ENCODE measurements around the gene SLC9A1.

SLC9A1 gene

DNA sequence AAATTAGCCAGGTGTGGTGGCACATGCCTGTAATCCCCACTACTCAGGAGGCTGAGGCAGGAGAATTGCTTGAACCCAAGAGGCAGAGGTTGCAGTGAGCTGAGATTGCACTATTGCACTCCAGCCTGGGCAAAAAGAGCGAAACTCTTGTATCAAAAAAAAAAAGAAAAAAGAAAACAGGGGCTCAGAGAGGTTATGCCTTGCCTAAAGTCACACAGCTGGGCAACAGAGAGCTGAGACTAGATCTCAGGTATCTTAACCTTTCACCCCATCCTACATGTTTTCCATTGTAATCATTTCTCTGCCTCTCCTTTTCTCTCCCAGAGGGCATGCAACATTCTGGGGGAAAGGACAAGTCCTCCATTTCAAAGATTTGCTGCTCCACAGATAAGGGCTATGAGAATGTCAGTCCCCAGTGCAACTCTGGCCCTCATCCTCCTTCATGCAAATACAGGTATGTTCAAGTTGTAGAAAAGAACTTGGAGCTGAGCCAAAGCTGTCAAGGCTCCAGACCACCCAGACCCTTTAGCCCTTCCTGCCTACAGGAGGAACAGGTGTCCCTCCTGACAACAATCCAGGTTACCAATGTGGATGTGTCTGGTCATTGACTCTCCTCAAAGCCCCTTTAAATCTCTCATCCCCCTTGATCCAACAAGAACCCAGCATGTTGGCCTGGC lies 6.9 kb downstream of the SLC9A1 start:
- H3K27ac ChIP-seq (ENCODE audit: low read depth, low read length): no peak overlapping the region
- H3K4me1 ChIP-seq (ENCODE audit: control insufficient read depth, low read depth, low read length): peaks cover 9% of the 10 kb centered on the region
- no peak overlapping the region for H4K5ac ChIP-seq (ENCODE audit: low read length)
- H3K18ac ChIP-seq (ENCODE audit: low read length): no peak overlapping the region
- no peak overlapping the region for H2BK15ac ChIP-seq (replicated peaks; ENCODE audit: low read depth)
- no peak overlapping the region for H3K4me2 ChIP-seq (ENCODE audit: low read length)
- H3K36me3 ChIP-seq (ENCODE audit: control insufficient read depth, insufficient read depth, low read length): no peaks in the 10 kb centered on the region
- no peaks in the 10 kb centered on the region for H3K27me3 ChIP-seq (ENCODE audit: insufficient read depth, low read length, poor library complexity)
- no peak overlapping the region for H3K23ac ChIP-seq (ENCODE audit: low read length)
- H3K79me2 ChIP-seq (ENCODE audit: control insufficient read depth, insufficient read depth, low read length): peaks cover 30% of the 10 kb centered on the region
- H2AK5ac ChIP-seq (ENCODE audit: low read length): no peak overlapping the region
- no peak for DNase-seq
- H2BK5ac ChIP-seq (ENCODE audit: low read length): no peak overlapping the region
- no peak overlapping the region for H3K56ac ChIP-seq (ENCODE audit: low read length)
- H3K9ac ChIP-seq (ENCODE audit: low read length): no peak overlapping the region
- no peak overlapping the region for H2BK120ac ChIP-seq (ENCODE audit: low read depth, low read length)
- H3K4ac ChIP-seq (ENCODE audit: low read depth, low read length): no peak overlapping the region
- peaks cover 40% of the 10 kb centered on the region for H3K79me1 ChIP-seq (ENCODE audit: low read length)
- H4K8ac ChIP-seq (ENCODE audit: low read depth, low read length): no peak overlapping the region
- WGBS (ENCODE audit: extremely low coverage, insufficient coverage, low lambda C conversion rate): no CpG with 5 or more reads among the region's 1 CpG
- H3K4me3 ChIP-seq (ENCODE audit: low read length): no peak overlapping the region

DNA sequence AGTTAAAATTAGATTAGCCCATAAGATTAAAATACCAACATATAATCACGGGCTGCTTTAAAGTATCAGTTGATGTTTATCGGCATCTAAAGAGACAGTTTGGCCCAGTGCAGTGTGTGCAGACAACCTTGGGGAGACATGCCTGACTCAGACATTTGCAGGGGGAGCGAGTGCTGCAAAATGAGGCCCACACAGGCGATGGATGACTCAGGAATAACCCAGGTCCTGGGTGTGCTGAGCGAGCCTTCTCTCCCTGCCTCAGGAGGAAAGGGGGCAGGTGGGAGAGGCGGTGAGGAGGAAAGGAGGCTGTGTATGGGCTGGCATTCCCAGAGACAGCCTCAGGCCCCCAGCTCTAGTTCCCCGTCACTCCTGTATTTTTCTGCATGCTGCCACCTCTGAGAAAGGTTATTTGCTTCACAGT lies 9.0 kb downstream of the SLC9A1 start:
- Histone ChIP-seq H3K27ac (ENCODE audit: low read depth, low read length) (peak overlapping the region; percentile 9), H3K23ac (ENCODE audit: low read length) (no peak overlapping the region), H2BK5ac (ENCODE audit: low read length) (no peak overlapping the region), H3K79me1 (ENCODE audit: low read length) (peaks cover 33% of the 10 kb centered on the region), H2BK15ac (replicated peaks; ENCODE audit: low read depth) (no peak overlapping the region), H4K8ac (ENCODE audit: low read depth, low read length) (no peak overlapping the region), H3K79me2 (ENCODE audit: control insufficient read depth, insufficient read depth, low read length) (peaks cover 18% of the 10 kb centered on the region), H3K4me2 (ENCODE audit: low read length) (no peak overlapping the region), H3K36me3 (ENCODE audit: control insufficient read depth, insufficient read depth, low read length) (no peaks in the 10 kb centered on the region), H3K18ac (ENCODE audit: low read length) (no peak overlapping the region), H3K4ac (ENCODE audit: low read depth, low read length) (no peak overlapping the region), H2BK120ac (ENCODE audit: low read depth, low read length) (no peak overlapping the region), H3K56ac (ENCODE audit: low read length) (peak overlapping the region; percentile 54), H2AK5ac (ENCODE audit: low read length) (no peak overlapping the region), H3K4me1 (ENCODE audit: control insufficient read depth, low read depth, low read length) (peaks cover 5% of the 10 kb centered on the region), H4K5ac (ENCODE audit: low read length) (no peak overlapping the region), H3K4me3 (ENCODE audit: low read length) (no peak overlapping the region), H3K9ac (ENCODE audit: low read length) (no peak overlapping the region), H3K27me3 (ENCODE audit: insufficient read depth, low read length, poor library complexity) (no peaks in the 10 kb centered on the region)
- WGBS (ENCODE audit: extremely low coverage, insufficient coverage, low lambda C conversion rate): no CpG with 5 or more reads among the region's 7 CpGs
- DNase-seq: peak; percentile 77

DNA sequence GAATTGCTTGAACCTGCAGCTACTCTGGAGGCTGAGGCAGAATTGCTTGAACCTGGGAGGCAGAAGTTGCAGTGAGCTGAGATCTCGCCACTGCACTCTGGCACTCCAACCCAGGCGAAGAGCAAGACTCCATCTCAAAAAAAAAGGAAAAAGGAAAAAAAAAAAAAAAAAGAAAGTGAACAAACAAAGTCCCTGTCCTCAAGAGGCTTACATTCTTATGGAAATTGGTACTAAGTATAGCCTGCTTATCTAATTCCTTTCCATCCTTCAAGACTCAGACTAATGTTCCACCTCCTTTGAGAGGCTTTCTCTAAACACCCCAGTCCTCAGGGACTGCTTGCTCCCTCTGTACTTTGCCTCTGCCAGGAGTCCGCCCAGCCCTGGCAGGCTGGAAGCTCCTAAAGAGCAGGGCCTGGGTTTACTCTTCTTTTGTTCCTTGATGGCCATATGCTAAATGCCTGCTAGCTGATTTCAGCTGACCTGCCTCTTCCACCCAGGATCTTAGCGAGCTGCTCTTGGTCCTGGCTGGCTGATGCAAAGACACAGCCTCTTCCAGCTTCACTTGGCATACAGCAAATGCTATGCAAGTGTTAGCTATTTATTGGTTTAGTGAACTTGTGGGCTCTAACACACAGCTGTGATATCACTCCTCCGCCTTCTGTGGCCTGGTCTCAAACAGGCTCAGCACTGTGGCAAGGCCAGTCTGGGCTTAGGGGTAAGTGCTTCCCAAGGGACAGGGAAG lies 9.8 kb downstream of the SLC9A1 start:
- Histone ChIP-seq H3K4ac (ENCODE audit: low read depth, low read length) (no peak overlapping the region), H3K27me3 (ENCODE audit: insufficient read depth, low read length, poor library complexity) (no peaks in the 10 kb centered on the region), H3K4me3 (ENCODE audit: low read length) (no peak overlapping the region), H3K18ac (ENCODE audit: low read length) (no peak overlapping the region), H2BK15ac (replicated peaks; ENCODE audit: low read depth) (no peak overlapping the region), H2BK5ac (ENCODE audit: low read length) (no peak overlapping the region), H4K5ac (ENCODE audit: low read length) (no peak overlapping the region), H3K56ac (ENCODE audit: low read length) (peak overlapping the region; percentile 22), H2BK120ac (ENCODE audit: low read depth, low read length) (no peak overlapping the region), H3K4me2 (ENCODE audit: low read length) (no peak overlapping the region), H3K4me1 (ENCODE audit: control insufficient read depth, low read depth, low read length) (peaks cover 5% of the 10 kb centered on the region), H3K9ac (ENCODE audit: low read length) (no peak overlapping the region), H3K79me2 (ENCODE audit: control insufficient read depth, insufficient read depth, low read length) (peaks cover 20% of the 10 kb centered on the region), H2AK5ac (ENCODE audit: low read length) (no peak overlapping the region), H4K8ac (ENCODE audit: low read depth, low read length) (no peak overlapping the region), H3K23ac (ENCODE audit: low read length) (no peak overlapping the region), H3K36me3 (ENCODE audit: control insufficient read depth, insufficient read depth, low read length) (no peaks in the 10 kb centered on the region), H3K79me1 (ENCODE audit: low read length) (peaks cover 39% of the 10 kb centered on the region), H3K27ac (ENCODE audit: low read depth, low read length) (no peak overlapping the region)
- WGBS (ENCODE audit: extremely low coverage, insufficient coverage, low lambda C conversion rate): no CpG with 5 or more reads among the region's 5 CpGs
- peak; percentile 39 for DNase-seq

DNA sequence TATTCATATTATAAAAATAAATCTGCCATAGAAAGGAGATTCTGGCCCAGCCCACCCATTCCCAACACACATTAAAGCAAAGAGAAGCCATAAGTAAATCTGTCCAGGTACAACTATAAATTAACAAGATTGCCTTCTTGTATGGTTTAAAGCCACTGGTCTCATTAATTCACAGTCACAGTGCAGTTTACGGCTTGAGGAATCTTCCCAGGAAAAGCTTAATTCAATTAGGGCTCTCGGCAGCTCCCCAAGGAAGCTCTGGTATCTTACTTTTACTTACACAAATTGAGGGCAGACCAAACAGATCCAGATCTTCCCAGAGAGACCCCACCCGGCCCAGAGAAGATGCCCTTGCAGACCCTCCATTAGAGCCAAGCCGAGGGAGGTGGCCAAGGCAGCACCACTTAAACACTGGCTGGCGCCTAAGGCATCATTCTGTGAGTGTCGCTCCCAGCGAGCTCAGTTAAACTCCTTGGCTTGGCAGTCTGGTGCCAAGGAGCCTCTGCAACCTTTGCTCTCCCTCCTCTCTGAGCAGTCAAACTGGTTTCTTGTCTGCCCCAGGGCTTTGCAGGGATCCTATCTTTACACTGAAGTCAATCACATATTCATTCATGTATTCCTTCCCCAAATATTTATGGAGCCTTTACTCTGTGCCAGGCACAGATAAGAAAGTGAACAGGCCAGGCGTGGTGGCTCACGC lies 10.7 kb downstream of the SLC9A1 start:
- Histone ChIP-seq H3K4me2 (ENCODE audit: low read length) (no peak overlapping the region), H3K27ac (ENCODE audit: low read depth, low read length) (no peak overlapping the region), H3K36me3 (ENCODE audit: control insufficient read depth, insufficient read depth, low read length) (no peaks in the 10 kb centered on the region), H3K56ac (ENCODE audit: low read length) (no peak overlapping the region), H2BK5ac (ENCODE audit: low read length) (no peak overlapping the region), H3K4me1 (ENCODE audit: control insufficient read depth, low read depth, low read length) (peaks cover 5% of the 10 kb centered on the region), H2BK15ac (replicated peaks; ENCODE audit: low read depth) (no peak overlapping the region), H3K23ac (ENCODE audit: low read length) (no peak overlapping the region), H4K5ac (ENCODE audit: low read length) (no peak overlapping the region), H3K4ac (ENCODE audit: low read depth, low read length) (no peak overlapping the region), H3K4me3 (ENCODE audit: low read length) (no peak overlapping the region), H3K9ac (ENCODE audit: low read length) (no peak overlapping the region), H4K8ac (ENCODE audit: low read depth, low read length) (no peak overlapping the region), H3K18ac (ENCODE audit: low read length) (no peak overlapping the region), H2AK5ac (ENCODE audit: low read length) (no peak overlapping the region), H2BK120ac (ENCODE audit: low read depth, low read length) (no peak overlapping the region), H3K27me3 (ENCODE audit: insufficient read depth, low read length, poor library complexity) (no peaks in the 10 kb centered on the region), H3K79me1 (ENCODE audit: low read length) (peaks cover 32% of the 10 kb centered on the region), H3K79me2 (ENCODE audit: control insufficient read depth, insufficient read depth, low read length) (peaks cover 15% of the 10 kb centered on the region)
- DNase-seq: no peak
- no CpG with 5 or more reads among the region's 9 CpGs for WGBS (ENCODE audit: extremely low coverage, insufficient coverage, low lambda C conversion rate)

DNA sequence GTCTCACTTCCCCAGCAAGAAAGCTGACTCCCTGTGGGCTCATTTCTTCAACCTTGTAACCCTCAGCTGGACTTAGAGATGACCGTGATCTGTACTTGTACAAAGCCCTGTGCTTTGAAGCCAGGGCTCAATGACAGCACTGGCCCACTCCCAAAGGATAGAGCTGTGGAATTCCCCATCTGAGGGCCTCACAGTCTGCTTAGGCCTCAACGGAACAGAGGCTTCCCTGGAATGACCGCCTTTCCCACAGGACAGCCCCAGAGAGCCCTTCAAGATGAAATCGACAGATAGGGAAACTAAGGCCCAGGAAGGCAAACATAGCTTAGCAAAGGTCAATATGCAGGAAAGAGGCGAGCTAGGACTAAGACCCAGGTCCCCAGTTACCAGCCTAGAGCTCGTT lies 11.5 kb downstream of the SLC9A1 start:
- Histone ChIP-seq H3K4me3 (ENCODE audit: low read length) (no peak overlapping the region), H4K5ac (ENCODE audit: low read length) (no peak overlapping the region), H3K27ac (ENCODE audit: low read depth, low read length) (no peak overlapping the region), H4K8ac (ENCODE audit: low read depth, low read length) (no peak overlapping the region), H3K4me1 (ENCODE audit: control insufficient read depth, low read depth, low read length) (peaks cover 5% of the 10 kb centered on the region), H3K4me2 (ENCODE audit: low read length) (no peak overlapping the region), H3K27me3 (ENCODE audit: insufficient read depth, low read length, poor library complexity) (no peaks in the 10 kb centered on the region), H3K9ac (ENCODE audit: low read length) (no peak overlapping the region), H2BK5ac (ENCODE audit: low read length) (no peak overlapping the region), H3K36me3 (ENCODE audit: control insufficient read depth, insufficient read depth, low read length) (no peaks in the 10 kb centered on the region), H3K4ac (ENCODE audit: low read depth, low read length) (no peak overlapping the region), H3K18ac (ENCODE audit: low read length) (no peak overlapping the region), H3K23ac (ENCODE audit: low read length) (no peak overlapping the region), H3K56ac (ENCODE audit: low read length) (no peak overlapping the region), H3K79me1 (ENCODE audit: low read length) (peaks cover 30% of the 10 kb centered on the region), H3K79me2 (ENCODE audit: control insufficient read depth, insufficient read depth, low read length) (peaks cover 15% of the 10 kb centered on the region), H2AK5ac (ENCODE audit: low read length) (no peak overlapping the region), H2BK120ac (ENCODE audit: low read depth, low read length) (no peak overlapping the region), H2BK15ac (replicated peaks; ENCODE audit: low read depth) (no peak overlapping the region)
- DNase-seq: no peak
- WGBS (ENCODE audit: extremely low coverage, insufficient coverage, low lambda C conversion rate): no CpG with 5 or more reads among the region's 6 CpGs
